ENCODE results near the gene DISP3. TPM values are rescaled to one million over a fixed set of nuclear protein-coding genes. Genes with fewer than 3 reads are reported as not detected.
"Not testable (repeated sequence)": the region's sequence is repeated elsewhere in the genome, so short reads cannot be mapped to it uniquely, and the experiment has no call there.

The DISP3 gene
- total and polyA plus RNA-seq, 2 of the 4 experiments (the other 2 are of a cell fraction): 0.05 TPM; not detected in 1

- POLR2A ChIA-PET (ENCODE audit: unreplicated experiment); H3K4ac ChIP-seq (ENCODE audit: low read depth, low read length); H3K4me3 ChIP-seq (ENCODE audit: insufficient read depth, low read depth, low read length); intact Hi-C loops (cut with micrococcal nuclease); H3K4me1 ChIP-seq (ENCODE audit: control insufficient read depth, insufficient read depth, low read length); H3K18ac ChIP-seq (ENCODE audit: low read depth, low read length); H2AK9ac ChIP-seq (replicated peaks; ENCODE audit: low read depth, low read length, poor library complexity); H3K79me1 ChIP-seq (ENCODE audit: low read depth in 1 of 2, low read length in 2 of 2); H2BK120ac ChIP-seq (ENCODE audit: low read depth, low read length); H3K56ac ChIP-seq (ENCODE audit: extremely low read depth, insufficient read depth, low read length); H3K9me1 ChIP-seq (ENCODE audit: insufficient read depth, low read length); H3K36me3 ChIP-seq (ENCODE audit: control insufficient read depth, insufficient read depth, low read length); H4K20me1 ChIP-seq (ENCODE audit: insufficient read depth, low read length); in situ Hi-C loops (cut with MboI; ENCODE audit: low sequenced_read_pairs); H3K27ac ChIP-seq (ENCODE audit: insufficient read depth, low read length); H2BK5ac ChIP-seq (ENCODE audit: low read depth, low read length, poor library complexity, severe bottlenecking); H3K23ac ChIP-seq (ENCODE audit: low read depth, low read length); H2BK15ac ChIP-seq (ENCODE audit: low read depth, low read length); H4K91ac ChIP-seq (ENCODE audit: insufficient read depth, low read depth, low read length); H3K4me2 ChIP-seq (ENCODE audit: low read depth, low read length); H3K9ac ChIP-seq (ENCODE audit: low read depth, low read length); BruUV-seq (replicated peaks); ATAC-seq (ENCODE audit: low read depth); H3K27me3 ChIP-seq (ENCODE audit: control insufficient read depth, insufficient read depth, low read length); H2BK20ac ChIP-seq (ENCODE audit: low read depth, low read length); H4K5ac ChIP-seq (ENCODE audit: low read depth, low read length); H3K14ac ChIP-seq (replicated peaks; ENCODE audit: low read depth, low read length); H2AFZ ChIP-seq (replicated peaks; ENCODE audit: low read length, poor library complexity); dilution Hi-C loops (cut with HindIII; ENCODE audit: low sequenced_read_pairs, unreplicated experiment); CTCF ChIA-PET; DNase-seq; H3K9me3 ChIP-seq (ENCODE audit: control insufficient read depth, insufficient read depth, low read length); H4K8ac ChIP-seq (ENCODE audit: low read depth in 2 of 2, low read length in 2 of 2); H2AK5ac ChIP-seq (ENCODE audit: low read depth, low read length): not testable (repeated sequence)
- WGBS, 2 experiments (ENCODE audit: extremely low coverage in 2 of 2, insufficient read length in 1 of 2): no CpG with 5 or more reads among the region's 10 CpGs
Observed at GRCh38 chr1:11580049-11580448, 101.1 kb downstream of the DISP3 start.

Data from IMR-90 (cell line).